Thyroid gland (tissue), 4 donors: ENCODE measurements around the gene TBC1D20. TPM values are rescaled to one million over a fixed set of nuclear protein-coding genes. Genes with fewer than 3 reads are reported as not detected.
"Not testable (repeated sequence)": the region's sequence is repeated elsewhere in the genome, so short reads cannot be mapped to it uniquely, and the experiment has no call there.

Experiments used
- DNase-seq, 2 donors: peaks; one replicate each; pipeline ENCODE4 v3.0.0-alpha.2; 2019
- H3K27ac ChIP-seq, 3 donors: fragments of 200-600 bp; sonication (generic); 1 replicate in 2 of 3; 2 replicates in 1 of 3; pipeline ENCODE4 v1.5.1; 2016 to 2019; ENCODE audit warnings: mild to moderate bottlenecking in 1 of 3, moderate library complexity in 1 of 3
- H3K27me3 ChIP-seq: fragments of 200-600 bp; sonication (generic); one replicate; pipeline ENCODE4 v1.5.1; 2019
- H3K36me3 ChIP-seq, 2 donors: fragments of 200-600 bp; sonication (generic); one replicate each; pipeline ENCODE4 v1.5.1; 2016 to 2019
- H3K4me1 ChIP-seq, 2 donors: fragments of 200-600 bp; sonication (generic); one replicate each; pipeline ENCODE4 v1.5.1; 2017 to 2019
- H3K4me3 ChIP-seq, 3 donors: fragments of 200-600 bp; sonication (generic); replicated peaks in 1 of 3; 1 replicate in 2 of 3; 2 replicates in 1 of 3; pipeline ENCODE4 v1.5.1; 2016; ENCODE audit warnings: mild to moderate bottlenecking in 1 of 3
- H3K9me3 ChIP-seq: fragments of 200-600 bp; sonication (generic); one replicate; pipeline ENCODE4 v1.5.1; 2017
- CTCF ChIP-seq, 6 experiments: fragments of 200-600 bp in 3 of 6; fragments of 450-650 bp in 3 of 6; sonication (generic) in 3 of 6; IDR thresholded peaks; one replicate each; pipeline ENCODE4 v1.5.1; 2016 to 2019; ENCODE audit warnings: antibody characterized with exemption in 6 of 6, mild to moderate bottlenecking in 2 of 6, inconsistent platforms in 1 of 6, moderate library complexity in 1 of 6
- POLR2A ChIP-seq, 2 donors: fragments of 450-650 bp; IDR thresholded peaks; one replicate each; pipeline ENCODE4 v1.6.1; 2017; ENCODE audit warnings: antibody characterized with exemption in 2 of 2, mild to moderate bottlenecking in 2 of 2, moderate library complexity in 1 of 2
- WGBS, 2 donors: methylation state at CpG; one replicate each; pipeline ENCODE4 v1.1.5; 2017; 5-methylcytosine and 5-hydroxymethylcytosine counted together
- intact Hi-C: fragments of 100-400 bp; cut with DNase I; formaldehyde crosslinking; loops from one replicate; pipeline ENCODE4 v1.15.1; 2023
- total RNA-seq, 4 donors: library from RNA; depleted of rRNA; stranded (reverse); fragments of >200 nt; gene quantifications; one replicate each; pipeline ENCODE4 v1.2.3, GENCODE V29; 2016

Gene TBC1D20
- total RNA-seq, 4 donors from 2014 or later = 34.1 to 40.5 (median 35.6) TPM

GRCh38 chr20:478949-479429 is 16.7 kb upstream of the TBC1D20 start:
- Histone ChIP-seq H3K27ac (no peak overlapping the region), H3K4me1 (no peaks in the 10 kb centered on the region), H3K4me3 (no peak overlapping the region), H3K36me3 (peaks cover 17 to 19% of the 10 kb centered on the region in 2 donors), H3K9me3 (no peaks in the 10 kb centered on the region), H3K27me3 (no peaks in the 10 kb centered on the region)
- TF ChIP-seq CTCF (IDR thresholded peaks at IDR 0.05) = peak in 5 of 6 experiments; percentile 26 to 60 (median 54)
- no peak for TF ChIP-seq POLR2A (IDR thresholded peaks at IDR 0.05)
- intact Hi-C loops = loop anchor here (5.0 kb wide), 1 partner anchor 127 kb away; no protein-coding TSS in a partner anchor
- no peak for DNase-seq
- 52 to 58% methylated on average over 3 of the region's 3 CpGs for WGBS, 2 donors

GRCh38 chr20:478010-478948 is 15.9 kb upstream of the TBC1D20 start:
- Histone ChIP-seq H3K4me1 (no peaks in the 10 kb centered on the region), H3K27me3 (no peaks in the 10 kb centered on the region), H3K27ac (no peak overlapping the region), H3K36me3 (peaks cover 12 to 13% of the 10 kb centered on the region in 2 donors), H3K4me3 (no peak overlapping the region), H3K9me3 (no peaks in the 10 kb centered on the region)
- intact Hi-C loops = loop anchor here (5.0 kb wide), 1 partner anchor 126 kb away; no protein-coding TSS in a partner anchor
- DNase-seq = no peak
- 87 to 90% methylated on average over 8 of the region's 8 CpGs for WGBS, 2 donors
- no peak for TF ChIP-seq POLR2A (IDR thresholded peaks at IDR 0.05)
- no peak for TF ChIP-seq CTCF (IDR thresholded peaks at IDR 0.05)

DNA sequence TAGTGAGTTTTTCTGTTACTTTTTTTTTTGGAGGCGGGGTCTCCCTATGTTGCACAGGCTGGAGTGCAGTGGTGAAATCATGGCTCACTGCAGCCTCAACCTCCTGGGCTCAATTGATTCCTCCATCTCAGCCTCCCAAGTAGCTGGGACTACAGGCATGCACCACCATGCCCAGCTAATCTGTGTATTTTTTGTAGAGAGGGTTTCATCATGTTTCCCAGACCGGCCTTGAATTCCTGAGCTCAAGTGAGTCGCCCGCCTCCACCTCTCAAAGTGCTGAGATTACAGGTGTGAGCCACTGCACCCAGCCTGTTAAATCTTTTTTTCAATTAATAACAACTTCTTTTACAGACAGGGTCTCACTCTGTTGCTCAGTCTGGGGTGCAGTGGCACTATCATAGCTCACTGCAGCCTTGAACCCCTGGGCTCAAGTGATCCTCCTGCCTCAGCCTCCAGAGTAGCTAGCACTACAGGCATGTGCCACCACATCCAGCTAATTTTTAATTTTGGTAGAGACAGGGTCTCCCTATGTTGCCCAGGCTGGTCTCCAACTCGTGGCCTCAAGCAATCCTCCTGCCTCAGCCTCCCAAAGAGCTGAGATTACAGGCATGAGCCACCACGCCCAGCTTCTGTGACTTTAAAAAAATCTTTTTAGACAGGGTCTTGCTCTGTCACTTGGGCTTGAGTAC is 14.4 kb upstream of the TBC1D20 start:
- intact Hi-C loops = loop anchor here (5.0 kb wide), 1 partner anchor 124 kb away; no protein-coding TSS in a partner anchor
- H3K27ac ChIP-seq, H3K36me3 ChIP-seq, H3K9me3 ChIP-seq, H3K4me3 ChIP-seq, DNase-seq, H3K4me1 ChIP-seq, H3K27me3 ChIP-seq: not testable (repeated sequence)
- 93 to 100% methylated on average over 5 to 6 of the region's 6 CpGs for WGBS, 2 donors

- intact Hi-C loops = loop anchor here (5.0 kb wide), 1 partner anchor 123 kb away; no protein-coding TSS in a partner anchor
- Histone ChIP-seq H3K4me1 (no peaks in the 10 kb centered on the region), H3K9me3 (no peaks in the 10 kb centered on the region), H3K27me3 (no peaks in the 10 kb centered on the region), H3K4me3 (no peak overlapping the region), H3K36me3 (no peaks in the 10 kb centered on the region), H3K27ac (no peak overlapping the region)
- no peak for DNase-seq
- TF ChIP-seq CTCF (IDR thresholded peaks at IDR 0.05) = no peak
- no peak for TF ChIP-seq POLR2A (IDR thresholded peaks at IDR 0.05)
- WGBS, 2 donors = 90 to 92% methylated on average over 6 of the region's 6 CpGs
These were observed 13.4 kb upstream of the TBC1D20 start for GRCh38 chr20:475463-476357.

DNA sequence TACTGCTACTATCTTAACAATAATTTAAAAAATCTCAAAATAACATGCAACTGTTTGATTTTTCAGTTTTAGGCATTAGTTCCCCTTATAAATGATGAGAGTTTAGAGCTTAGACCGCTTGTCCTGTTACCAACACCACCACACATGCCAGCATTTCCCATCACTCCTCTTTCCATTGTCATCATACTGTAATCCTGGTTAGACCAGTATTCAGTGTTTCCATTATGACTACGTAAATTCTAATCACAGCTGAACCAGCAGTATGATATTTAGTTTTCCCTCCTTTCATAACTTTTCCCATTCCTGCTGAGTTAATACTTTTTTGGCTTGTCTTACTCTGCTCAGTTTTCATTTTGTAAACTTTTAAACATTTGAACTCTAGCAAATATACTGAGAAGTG is 12.2 kb upstream of the TBC1D20 start:
- no peak for DNase-seq
- TF ChIP-seq CTCF (IDR thresholded peaks at IDR 0.05) = no peak
- no peak for TF ChIP-seq POLR2A (IDR thresholded peaks at IDR 0.05)
- Histone ChIP-seq H3K27ac (no peak overlapping the region), H3K9me3 (no peaks in the 10 kb centered on the region), H3K36me3 (no peaks in the 10 kb centered on the region), H3K4me1 (no peaks in the 10 kb centered on the region), H3K27me3 (no peaks in the 10 kb centered on the region), H3K4me3 (no peak overlapping the region)
- intact Hi-C loops = no loop called here
- WGBS, 2 donors = 90 to 94% methylated on average over 2 of the region's 2 CpGs
